ENCODE results near the gene SYCE1. TPM values are rescaled to one million over a fixed set of nuclear protein-coding genes. Genes with fewer than 3 reads are reported as not detected.
A peak's percentile ranks its signal among the peaks of the same experiment; 100 is the strongest.
"Not testable (repeated sequence)": the region's sequence is repeated elsewhere in the genome, so short reads cannot be mapped to it uniquely, and the experiment has no call there.

SYCE1 gene
- total RNA-seq, 4 donors from 2014 or later: 1.8 TPM; not detected in 3

DNA sequence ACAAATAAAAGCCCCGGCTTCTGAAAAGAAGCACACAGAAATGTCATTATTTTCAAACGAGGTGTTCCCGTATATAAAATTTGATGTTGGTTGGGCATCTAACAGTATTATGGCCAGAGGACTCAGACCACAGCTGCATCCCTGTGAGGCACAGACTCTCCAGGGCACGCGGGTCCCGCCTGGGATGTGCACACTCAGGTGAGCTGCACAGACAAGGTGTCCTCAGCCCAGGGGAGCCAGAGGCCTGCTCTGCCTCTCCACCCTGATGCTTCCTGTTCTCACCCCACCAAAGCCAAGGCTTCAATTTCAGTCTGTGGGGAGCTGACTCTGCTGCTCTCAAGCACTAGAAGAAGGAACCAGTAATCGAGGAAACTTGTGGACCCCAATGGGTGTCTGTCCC, 39.9 kb downstream of the SYCE1 start:
- H3K27me3 ChIP-seq: peaks cover 0 to 49% (median 11%) of the 10 kb centered on the region in 4 donors
- TF ChIP-seq, protein P1, sequence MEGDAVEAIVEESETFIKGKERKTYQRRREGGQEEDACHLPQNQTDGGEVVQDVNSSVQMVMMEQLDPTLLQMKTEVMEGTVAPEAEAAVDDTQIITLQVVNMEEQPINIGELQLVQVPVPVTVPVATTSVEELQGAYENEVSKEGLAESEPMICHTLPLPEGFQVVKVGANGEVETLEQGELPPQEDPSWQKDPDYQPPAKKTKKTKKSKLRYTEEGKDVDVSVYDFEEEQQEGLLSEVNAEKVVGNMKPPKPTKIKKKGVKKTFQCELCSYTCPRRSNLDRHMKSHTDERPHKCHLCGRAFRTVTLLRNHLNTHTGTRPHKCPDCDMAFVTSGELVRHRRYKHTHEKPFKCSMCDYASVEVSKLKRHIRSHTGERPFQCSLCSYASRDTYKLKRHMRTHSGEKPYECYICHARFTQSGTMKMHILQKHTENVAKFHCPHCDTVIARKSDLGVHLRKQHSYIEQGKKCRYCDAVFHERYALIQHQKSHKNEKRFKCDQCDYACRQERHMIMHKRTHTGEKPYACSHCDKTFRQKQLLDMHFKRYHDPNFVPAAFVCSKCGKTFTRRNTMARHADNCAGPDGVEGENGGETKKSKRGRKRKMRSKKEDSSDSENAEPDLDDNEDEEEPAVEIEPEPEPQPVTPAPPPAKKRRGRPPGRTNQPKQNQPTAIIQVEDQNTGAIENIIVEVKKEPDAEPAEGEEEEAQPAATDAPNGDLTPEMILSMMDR (IDR thresholded peaks at IDR 0.05): no peak
- no peak for TF ChIP-seq POLR2A (IDR thresholded peaks at IDR 0.05)

DNA sequence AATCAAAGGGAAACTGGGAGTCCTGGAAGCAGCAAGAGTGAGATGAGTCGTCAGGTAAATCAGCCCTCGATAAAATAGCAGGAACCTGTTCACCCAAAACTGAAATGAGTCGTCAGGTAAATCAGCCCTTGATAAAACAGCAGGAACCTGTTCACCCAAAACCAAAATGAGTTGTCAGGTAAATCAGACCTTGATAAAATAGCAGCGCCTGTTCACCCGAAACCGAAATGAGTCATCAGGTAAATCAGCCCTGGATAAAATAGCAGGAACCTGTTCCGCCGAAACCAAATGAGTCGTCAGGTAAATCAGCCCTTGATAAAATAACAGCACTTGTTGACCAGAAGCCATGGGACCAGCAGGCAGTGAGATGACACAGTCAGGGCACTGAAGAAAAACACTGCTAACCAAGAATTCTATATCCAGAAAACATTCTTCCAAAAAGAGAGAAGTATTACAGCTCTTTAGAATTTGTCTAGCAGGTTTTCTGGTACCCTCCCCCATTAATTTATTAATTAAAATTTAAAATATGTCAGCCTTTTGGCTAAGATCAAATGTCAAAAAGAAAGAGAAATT, 41.7 kb downstream of the SYCE1 start:
- H3K9me3 ChIP-seq: peaks cover 0 to 18% (median 0%) of the 10 kb centered on the region in 3 donors
- intact Hi-C loops (cut with DNase I): no loop called here
- peaks cover 9 to 41% (median 11%) of the 10 kb centered on the region in 3 donors for H3K4me1 ChIP-seq
- no peak for DNase-seq
- H3K36me3 ChIP-seq: no peaks in the 10 kb centered on the region
- H3K27me3 ChIP-seq: peaks cover 0 to 31% (median 4%) of the 10 kb centered on the region in 4 donors
- H3K27ac ChIP-seq: peak overlapping the region in 2 of 4 donors; percentile 84 to 87
- TF ChIP-seq, protein P1 (IDR thresholded peaks at IDR 0.05): no peak
- 38 to 53% methylated on average over 9 of the region's 9 CpGs for WGBS, 2 donors
- H3K4me3 ChIP-seq: peak overlapping the region in 2 of 4 donors; percentile 31 to 48

More for the DNA sequence above, 39.9 kb downstream of the SYCE1 start:
- Histone ChIP-seq H3K4me1 (peaks cover 10 to 49% (median 15%) of the 10 kb centered on the region in 3 donors), H3K36me3 (no peaks in the 10 kb centered on the region), H3K27ac (peak overlapping the region in 2 of 4 donors; percentile 63 to 84), H3K4me3 (no peak overlapping the region), H3K9me3 (peaks cover 0 to 18% (median 0%) of the 10 kb centered on the region in 3 donors)
- WGBS, 2 donors: 92 to 96% methylated on average over 5 to 7 of the region's 7 CpGs
- intact Hi-C loops (cut with DNase I): no loop called here
- DNase-seq: no peak

DNA sequence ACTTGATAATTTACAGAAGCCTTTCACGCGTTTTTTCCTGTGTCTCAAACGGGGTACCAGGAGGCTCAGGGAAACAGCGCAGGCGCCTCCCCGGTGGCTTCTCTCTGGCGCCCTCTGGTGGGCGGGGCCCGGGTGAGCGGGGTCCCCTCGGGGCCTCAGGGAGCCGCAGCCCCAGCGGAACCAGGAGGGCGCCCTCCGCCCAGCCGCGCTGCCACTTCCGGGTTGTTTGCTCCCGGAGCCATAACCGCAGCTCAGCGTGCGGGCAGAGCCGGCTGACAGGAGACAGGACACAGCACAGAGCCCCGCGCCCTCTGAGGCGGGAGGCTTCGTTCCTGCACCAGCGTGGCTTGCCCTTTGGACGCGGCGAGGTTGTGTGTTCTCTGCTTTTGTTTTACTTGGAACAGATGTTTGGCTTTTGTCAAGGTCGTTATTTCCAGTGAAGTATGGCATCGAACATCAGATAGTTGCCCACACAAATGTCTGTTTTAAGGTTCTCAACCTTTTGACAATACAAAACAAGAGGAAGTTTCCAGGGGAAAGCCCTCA, 45.1 kb downstream of the SYCE1 start:
- peaks cover 0 to 18% (median 0%) of the 10 kb centered on the region in 3 donors for H3K9me3 ChIP-seq
- peaks cover 0 to 4% (median 0%) of the 10 kb centered on the region in 4 donors for H3K27me3 ChIP-seq
- peak overlapping the region; percentile 33 to 68 (median 44) for H3K4me3 ChIP-seq
- peak; percentile 12 for DNase-seq
- TF ChIP-seq, protein P1 (IDR thresholded peaks at IDR 0.05): peak; percentile 79 to 93 (median 83)
- no peak for TF ChIP-seq POLR2A (IDR thresholded peaks at IDR 0.05)
- WGBS, 2 donors: 3 to 17% methylated on average over 4 to 11 of the region's 33 CpGs
- peaks cover 0 to 17% (median 4%) of the 10 kb centered on the region in 3 donors for H3K4me1 ChIP-seq
- no peaks in the 10 kb centered on the region for H3K36me3 ChIP-seq
- peak overlapping the region in 3 of 4 donors; percentile 5 to 66 (median 63) for H3K27ac ChIP-seq
- intact Hi-C loops (cut with DNase I): no loop called here

DNA sequence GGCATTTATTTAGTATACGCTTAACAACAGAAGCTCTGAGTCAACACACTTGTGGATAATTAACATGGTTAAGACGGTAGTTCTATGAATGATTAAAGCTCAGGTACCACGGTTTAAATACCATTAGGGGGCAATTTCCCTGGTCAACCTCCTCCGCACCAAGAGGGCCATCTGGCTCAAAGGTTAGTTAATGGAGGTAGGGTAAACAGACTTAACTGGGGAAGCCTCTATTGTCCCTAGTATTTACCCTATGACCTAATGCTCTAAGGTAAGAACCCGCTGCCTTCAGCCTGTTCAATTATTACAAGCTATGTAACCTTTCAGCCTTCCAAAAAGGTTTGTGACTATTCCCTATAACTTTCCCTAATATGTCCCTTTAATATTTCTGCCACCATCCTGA, 46.9 kb downstream of the SYCE1 start:
- H3K27ac ChIP-seq; H3K27me3 ChIP-seq; DNase-seq; H3K9me3 ChIP-seq; H3K36me3 ChIP-seq; H3K4me3 ChIP-seq; intact Hi-C loops (cut with DNase I): not testable (repeated sequence)
- H3K4me1 ChIP-seq: peaks cover 0 to 14% (median 4%) of the 10 kb centered on the region in 3 donors
- WGBS, 2 donors: 79 to 80% methylated on average over 5 of the region's 5 CpGs

DNA sequence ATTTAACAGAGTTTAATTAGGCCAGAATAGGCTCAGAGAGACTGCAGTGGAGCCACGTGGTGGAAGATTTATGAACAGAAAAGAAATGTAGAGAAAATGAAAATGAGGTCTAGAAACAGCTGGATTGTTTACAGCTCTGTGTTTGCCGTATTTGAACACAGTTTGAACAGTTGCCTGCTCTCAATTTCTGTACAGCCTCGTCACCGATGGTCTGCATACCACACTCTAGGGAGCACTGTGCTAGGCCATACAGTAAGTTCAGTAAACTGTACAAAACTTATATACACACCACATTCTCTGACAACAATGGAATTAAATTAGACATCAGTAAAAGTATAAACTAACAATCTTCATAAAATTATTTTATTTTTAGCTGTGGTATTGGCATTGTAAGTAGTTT, 49.3 kb downstream of the SYCE1 start:
- DNase-seq: no peak
- H3K27me3 ChIP-seq: no peaks in the 10 kb centered on the region

More for the DNA sequence above, 49.3 kb downstream of the SYCE1 start:
- Histone ChIP-seq H3K9me3 (no peaks in the 10 kb centered on the region), H3K36me3 (peaks cover 0 to 20% (median 0%) of the 10 kb centered on the region in 3 donors), H3K27ac (no peak overlapping the region), H3K4me1 (peaks cover 0 to 14% (median 4%) of the 10 kb centered on the region in 3 donors), H3K4me3 (no peak overlapping the region)
- TF ChIP-seq, protein P1 (IDR thresholded peaks at IDR 0.05): no peak
- TF ChIP-seq POLR2A (IDR thresholded peaks at IDR 0.05): no peak
- 50 to 51% methylated on average over 4 of the region's 4 CpGs for WGBS, 2 donors
- intact Hi-C loops (cut with DNase I): no loop called here
